Dendritic cell treated with granulocyte-macrophage colony-stimulating factor and Interleukin-4, amounts not matched to agents 40 ng/mL and 50 ng/mL, for 4 days (primary cell): ENCODE data around the gene BAZ2A.
"Not testable (repeated sequence)": the region's sequence is repeated elsewhere in the genome, so short reads cannot be mapped to it uniquely, and the experiment has no call there.

Experiments used
- H3K27ac Mint-ChIP-seq: one replicate; pipeline ENCODE4 v1.8.0; 2022; ENCODE audit warnings: mild to moderate bottlenecking, mixed read lengths
- H3K27me3 Mint-ChIP-seq: one replicate; pipeline ENCODE4 v1.8.0; 2022; ENCODE audit warnings: mild to moderate bottlenecking, mixed read lengths
- H3K36me3 Mint-ChIP-seq: one replicate; pipeline ENCODE4 v1.8.0; 2022; ENCODE audit warnings: low read depth, mixed read lengths
- H3K4me1 Mint-ChIP-seq: one replicate; pipeline ENCODE4 v1.8.0; 2022; ENCODE audit warnings: low read depth, mixed read lengths
- H3K4me3 Mint-ChIP-seq: one replicate; pipeline ENCODE4 v1.8.0; 2022; ENCODE audit warnings: mild to moderate bottlenecking, moderate library complexity, mixed read lengths
- H3K9me3 Mint-ChIP-seq: one replicate; pipeline ENCODE4 v1.8.0; 2022; ENCODE audit warnings: mixed read lengths
- intact Hi-C: fragments of 100-400 bp; cut with micrococcal nuclease; formaldehyde crosslinking; loops from one replicate; pipeline ENCODE4 v1.15.0; 2022

Gene BAZ2A

GRCh38 chr12:56630180-56630632 lies at the start of gene BAZ2A:
BAZ2A (minus strand) TSS chr12:56630326; CDS start chr12:56617530, 12,796 bp downstream.
- peak within 1 kb of the TSS; percentile 90 for H3K27ac Mint-ChIP-seq
- no peaks in the 10 kb centered on the region for H3K27me3 Mint-ChIP-seq
- no peaks in the 10 kb centered on the region for H3K9me3 Mint-ChIP-seq
- peaks cover 69% of the 10 kb centered on the region for H3K36me3 Mint-ChIP-seq
- H3K4me1 Mint-ChIP-seq: peaks cover 65% of the 10 kb centered on the region
- intact Hi-C loops: loop anchor here (10.0 kb wide), 1 partner anchor 455 kb away; the partner anchor contains the start of gene NAB2
- H3K4me3 Mint-ChIP-seq: peak within 1 kb of the TSS; percentile 86

GRCh38 chr12:56678852-56679251 lies 48.7 kb upstream of the BAZ2A start:
- Mint-ChIP-seq H3K27me3 (no peaks in the 10 kb centered on the region), H3K4me3 (no peak overlapping the region), H3K36me3 (peaks cover 54% of the 10 kb centered on the region), H3K4me1 (peaks cover 47% of the 10 kb centered on the region), H3K9me3 (no peaks in the 10 kb centered on the region), H3K27ac (no peak overlapping the region)
- intact Hi-C loops: no loop called here

GRCh38 chr12:56677680-56678079 lies 47.6 kb upstream of the BAZ2A start:
- Mint-ChIP-seq H3K9me3 (no peaks in the 10 kb centered on the region), H3K27me3 (no peaks in the 10 kb centered on the region), H3K4me3 (no peak overlapping the region), H3K36me3 (peaks cover 59% of the 10 kb centered on the region), H3K27ac (no peak overlapping the region), H3K4me1 (peaks cover 45% of the 10 kb centered on the region)
- intact Hi-C loops: no loop called here

GRCh38 chr12:56676851-56677580 lies 46.9 kb upstream of the BAZ2A start:
- intact Hi-C loops: no loop called here
- H3K4me1 Mint-ChIP-seq: peaks cover 39% of the 10 kb centered on the region
- no peak overlapping the region for H3K27ac Mint-ChIP-seq
- H3K36me3 Mint-ChIP-seq: peaks cover 59% of the 10 kb centered on the region
- no peak overlapping the region for H3K4me3 Mint-ChIP-seq
- no peaks in the 10 kb centered on the region for H3K9me3 Mint-ChIP-seq
- H3K27me3 Mint-ChIP-seq: no peaks in the 10 kb centered on the region

- H3K36me3 Mint-ChIP-seq: peaks cover 80% of the 10 kb centered on the region
- H3K4me1 Mint-ChIP-seq: peaks cover 13% of the 10 kb centered on the region
- intact Hi-C loops: no loop called here
Observed at GRCh38 chr12:56671608-56672007, 41.5 kb upstream of the BAZ2A start.

GRCh38 chr12:56670836-56671235 lies 40.7 kb upstream of the BAZ2A start:
- Mint-ChIP-seq H3K27ac (no peak overlapping the region), H3K4me1 (peaks cover 8% of the 10 kb centered on the region), H3K4me3 (no peak overlapping the region), H3K36me3 (peaks cover 82% of the 10 kb centered on the region), H3K9me3 (no peaks in the 10 kb centered on the region), H3K27me3 (no peaks in the 10 kb centered on the region)
- intact Hi-C loops: no loop called here

More at GRCh38 chr12:56671608-56672007, 41.5 kb upstream of the BAZ2A start:
- Mint-ChIP-seq H3K4me3 (no peak overlapping the region), H3K27me3 (no peaks in the 10 kb centered on the region), H3K9me3 (no peaks in the 10 kb centered on the region), H3K27ac (no peak overlapping the region)

- no peaks in the 10 kb centered on the region for H3K9me3 Mint-ChIP-seq
- peaks cover 96% of the 10 kb centered on the region for H3K36me3 Mint-ChIP-seq
- intact Hi-C loops: no loop called here
- peaks cover 4% of the 10 kb centered on the region for H3K4me1 Mint-ChIP-seq
- no peak overlapping the region for H3K27ac Mint-ChIP-seq
- no peaks in the 10 kb centered on the region for H3K27me3 Mint-ChIP-seq
- H3K4me3 Mint-ChIP-seq: no peak overlapping the region
Observed at GRCh38 chr12:56668197-56668457, 38.0 kb upstream of the BAZ2A start.

- Mint-ChIP-seq H3K4me1 (peaks cover 19% of the 10 kb centered on the region), H3K27me3 (no peaks in the 10 kb centered on the region), H3K36me3 (peaks cover 52% of the 10 kb centered on the region), H3K9me3 (no peaks in the 10 kb centered on the region), H3K4me3 (no peak overlapping the region), H3K27ac (no peak overlapping the region)
- intact Hi-C loops: no loop called here
Observed at GRCh38 chr12:56661979-56662638, 32.0 kb upstream of the BAZ2A start.

- intact Hi-C loops: no loop called here
- peaks cover 19% of the 10 kb centered on the region for H3K4me1 Mint-ChIP-seq
- no peaks in the 10 kb centered on the region for H3K9me3 Mint-ChIP-seq
- peaks cover 47% of the 10 kb centered on the region for H3K36me3 Mint-ChIP-seq
- H3K27me3 Mint-ChIP-seq: no peaks in the 10 kb centered on the region
- no peak overlapping the region for H3K4me3 Mint-ChIP-seq
- H3K27ac Mint-ChIP-seq: no peak overlapping the region
Observed at GRCh38 chr12:56661560-56661959, 31.4 kb upstream of the BAZ2A start.

- Mint-ChIP-seq H3K27ac (no peak overlapping the region), H3K9me3 (peaks cover 13% of the 10 kb centered on the region), H3K27me3 (no peaks in the 10 kb centered on the region), H3K4me1 (peaks cover 19% of the 10 kb centered on the region), H3K4me3 (no peak overlapping the region), H3K36me3 (peaks cover 34% of the 10 kb centered on the region)
- intact Hi-C loops: no loop called here
Observed at GRCh38 chr12:56658921-56659320, 28.8 kb upstream of the BAZ2A start.

- H3K4me1 Mint-ChIP-seq: peaks cover 13% of the 10 kb centered on the region
- H3K27me3 Mint-ChIP-seq: no peaks in the 10 kb centered on the region
- H3K4me3 Mint-ChIP-seq: no peak overlapping the region
- intact Hi-C loops: no loop called here
- H3K36me3 Mint-ChIP-seq: peaks cover 28% of the 10 kb centered on the region
- peaks cover 26% of the 10 kb centered on the region for H3K9me3 Mint-ChIP-seq
- H3K27ac Mint-ChIP-seq: no peak overlapping the region
Observed at GRCh38 chr12:56657416-56658379, 27.6 kb upstream of the BAZ2A start.

- not testable (repeated sequence) for H3K27me3 Mint-ChIP-seq, H3K4me1 Mint-ChIP-seq, H3K27ac Mint-ChIP-seq
Observed at GRCh38 chr12:56653781-56654180, 23.7 kb upstream of the BAZ2A start.

GRCh38 chr12:56648023-56648422 lies 17.9 kb upstream of the BAZ2A start:
- intact Hi-C loops, H3K4me3 Mint-ChIP-seq, H3K27ac Mint-ChIP-seq, H3K27me3 Mint-ChIP-seq, H3K9me3 Mint-ChIP-seq: not testable (repeated sequence)
- Mint-ChIP-seq H3K4me1 (peaks cover 11% of the 10 kb centered on the region), H3K36me3 (peaks cover 40% of the 10 kb centered on the region)

More at GRCh38 chr12:56653781-56654180, 23.7 kb upstream of the BAZ2A start:
- H3K36me3 Mint-ChIP-seq: peaks cover 27% of the 10 kb centered on the region
- intact Hi-C loops, H3K4me3 Mint-ChIP-seq: not testable (repeated sequence)
- peaks cover 30% of the 10 kb centered on the region for H3K9me3 Mint-ChIP-seq
